Measurements from ENCODE around the gene ADM. TPM values are rescaled to one million over a fixed set of nuclear protein-coding genes. Genes with fewer than 3 reads are reported as not detected.

The ADM gene
- total and polyA plus RNA-seq, 12 donors: 3.6 to 55.7 (median 15.8) TPM

GRCh38 chr11:10348650-10349280, 43.9 kb downstream of the ADM start:
- no peaks in the 10 kb centered on the region for H3K9me3 ChIP-seq (replicated peaks in 1 of 3)
- no peaks in the 10 kb centered on the region for H3K27me3 ChIP-seq
- TF ChIP-seq POLR2A (IDR thresholded peaks at IDR 0.05) (no peak), CTCF (IDR thresholded peaks at IDR 0.05) (no peak)
- H3K4me1 ChIP-seq (replicated peaks in 1 of 2): peaks cover 0 to 10% of the 10 kb centered on the region in 2 donors
- no peak overlapping the region for H3K4me3 ChIP-seq
- no peak overlapping the region for H3K27ac ChIP-seq
- DNase-seq: no peak
- no peaks in the 10 kb centered on the region for H3K36me3 ChIP-seq (replicated peaks in 1 of 2)
- intact Hi-C loops (cut with DNase I): no loop called here
- WGBS, 4 donors: 82 to 96% (median 87%) methylated on average over 4 of the region's 4 CpGs

DNA sequence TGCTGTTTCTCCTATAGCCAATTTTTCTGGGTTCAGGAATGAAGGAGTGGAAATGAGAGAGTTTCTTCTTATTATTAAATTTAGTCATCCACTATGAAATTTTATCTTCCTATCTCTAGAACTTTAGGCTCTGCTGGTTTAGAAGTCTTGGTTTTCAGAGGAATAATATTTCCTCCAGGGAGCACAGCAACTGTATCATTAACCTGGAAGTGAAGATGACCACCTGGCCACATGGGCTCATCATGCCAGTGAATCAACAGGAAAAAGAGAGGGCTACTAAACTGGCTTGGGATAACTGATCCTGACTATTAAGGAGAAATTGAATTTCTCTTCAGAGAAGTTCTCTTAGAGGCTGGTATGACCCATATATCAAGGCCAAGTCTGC, 44.4 kb downstream of the ADM start:
- H3K4me1 ChIP-seq (replicated peaks in 1 of 2): peaks cover 0 to 10% of the 10 kb centered on the region in 2 donors
- intact Hi-C loops (cut with DNase I): no loop called here
- no peak overlapping the region for H3K27ac ChIP-seq

GRCh38 chr11:10349806-10350205, 44.9 kb downstream of the ADM start:
- intact Hi-C loops (cut with DNase I): no loop called here
- no peak for DNase-seq
- no peaks in the 10 kb centered on the region for H3K9me3 ChIP-seq (replicated peaks in 1 of 3)
- H3K27ac ChIP-seq: no peak overlapping the region
- H3K4me3 ChIP-seq: no peak overlapping the region
- no peak for TF ChIP-seq POLR2A (IDR thresholded peaks at IDR 0.05)
- no peak for TF ChIP-seq CTCF (IDR thresholded peaks at IDR 0.05)
- peaks cover 0 to 10% of the 10 kb centered on the region in 2 donors for H3K4me1 ChIP-seq (replicated peaks in 1 of 2)
- 90 to 95% (median 93%) methylated on average over 1 of the region's 1 CpG for WGBS, 4 donors
- no peaks in the 10 kb centered on the region for H3K27me3 ChIP-seq
- no peaks in the 10 kb centered on the region for H3K36me3 ChIP-seq (replicated peaks in 1 of 2)

More for the DNA sequence above, 44.4 kb downstream of the ADM start:
- Histone ChIP-seq H3K27me3 (no peaks in the 10 kb centered on the region), H3K36me3 (replicated peaks in 1 of 2) (no peaks in the 10 kb centered on the region), H3K9me3 (replicated peaks in 1 of 3) (no peaks in the 10 kb centered on the region), H3K4me3 (no peak overlapping the region)
- TF ChIP-seq POLR2A (IDR thresholded peaks at IDR 0.05) (no peak), CTCF (IDR thresholded peaks at IDR 0.05) (no peak)
- no peak for DNase-seq

DNA sequence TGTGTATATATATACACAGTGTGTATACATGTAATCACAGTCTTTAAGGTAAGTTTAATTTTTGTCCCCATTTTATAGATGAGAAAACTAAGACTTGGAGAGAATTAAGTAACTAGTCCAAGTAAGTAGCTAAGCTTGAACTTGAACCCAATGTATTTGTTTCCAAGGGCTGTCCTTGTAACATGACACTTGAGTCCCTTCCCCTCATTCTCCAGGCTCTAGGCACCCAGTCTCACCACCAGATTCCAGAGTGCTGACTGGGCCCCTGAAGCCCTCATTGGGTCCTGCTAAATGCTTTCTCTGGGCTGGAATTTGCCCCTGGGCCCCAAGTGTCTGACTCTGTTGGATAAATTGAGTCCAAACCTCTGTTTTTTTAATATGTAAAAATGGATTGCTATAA, 45.5 kb downstream of the ADM start:
- Histone ChIP-seq H3K4me1 (replicated peaks in 1 of 2) (peaks cover 0 to 10% of the 10 kb centered on the region in 2 donors), H3K36me3 (replicated peaks in 1 of 2) (no peaks in the 10 kb centered on the region), H3K27me3 (no peaks in the 10 kb centered on the region), H3K27ac (peak overlapping the region in 1 of 5 donors; percentile 10), H3K4me3 (no peak overlapping the region), H3K9me3 (replicated peaks in 1 of 3) (no peaks in the 10 kb centered on the region)
- intact Hi-C loops (cut with DNase I): no loop called here
- TF ChIP-seq CTCF (IDR thresholded peaks at IDR 0.05) (no peak), POLR2A (IDR thresholded peaks at IDR 0.05) (no peak)
- no peak for DNase-seq
